Vagina (tissue), 2 donors: ENCODE data around the gene SIK3. TPM values are rescaled to one million over a fixed set of nuclear protein-coding genes. Genes with fewer than 3 reads are reported as not detected.

Experiments
- DNase-seq, 2 donors: peaks; one replicate each; pipeline ENCODE4 v3.0.0-alpha.2; 2017; ENCODE audit errors: extremely low spot score in 2 of 2
- H3K27ac ChIP-seq: fragments of 200-600 bp; sonication (generic); one replicate; pipeline ENCODE4 v1.5.1; 2019
- H3K27me3 ChIP-seq: fragments of 200-600 bp; sonication (generic); one replicate; pipeline ENCODE4 v1.5.1; 2019
- H3K36me3 ChIP-seq, 2 donors: fragments of 200-600 bp; sonication (generic); one replicate each; pipeline ENCODE4 v1.5.1; 2017 to 2019
- H3K4me1 ChIP-seq: fragments of 200-600 bp; sonication (generic); one replicate; pipeline ENCODE4 v1.5.1; 2019
- H3K4me3 ChIP-seq, 2 donors: fragments of 200-600 bp; sonication (generic); 1 replicate in 1 of 2; 2 replicates in 1 of 2; pipeline ENCODE4 v1.5.1; 2016 to 2019
- H3K9me3 ChIP-seq: fragments of 200-600 bp; sonication (generic); one replicate; pipeline ENCODE4 v1.5.1; 2019
- POLR2A ChIP-seq, 2 donors: fragments of 450-650 bp; IDR thresholded peaks; one replicate each; pipeline ENCODE4 v1.6.1; 2017; ENCODE audit warnings: antibody characterized with exemption in 2 of 2, mild to moderate bottlenecking in 2 of 2, moderate library complexity in 2 of 2
- POLR2AphosphoS5 ChIP-seq, 2 donors: sonication (generic); formaldehyde crosslinking; IDR thresholded peaks; one replicate each; pipeline ENCODE4 v1.9.0; 2017; ENCODE audit warnings: antibody characterized with exemption in 2 of 2, mild to moderate bottlenecking in 2 of 2, low read depth in 1 of 2; ENCODE audit not compliant: insufficient read depth in 1 of 2
- intact Hi-C: fragments of 100-400 bp; cut with DNase I; formaldehyde crosslinking; loops from one replicate; pipeline ENCODE4 v1.15.1; 2023
- total RNA-seq: library from RNA; depleted of rRNA; stranded (reverse); fragments of >200 nt; gene quantifications from one replicate; pipeline ENCODE4 v1.2.3, GENCODE V29; 2016
- TF ChIP-seq, protein P1 (sequence below), 3 experiments: fragments of 450-650 bp in 2 of 3; fragments of 200-600 bp in 1 of 3; sonication (generic) in 1 of 3; IDR thresholded peaks; one replicate each; pipeline ENCODE4 v1.5.1; 2017 to 2019; ENCODE audit warnings: antibody characterized with exemption in 3 of 3, mild to moderate bottlenecking in 2 of 3, moderate library complexity in 2 of 3

SIK3 gene
- total RNA-seq, 1 donor from 2014 or later: 39.0 TPM

DNA sequence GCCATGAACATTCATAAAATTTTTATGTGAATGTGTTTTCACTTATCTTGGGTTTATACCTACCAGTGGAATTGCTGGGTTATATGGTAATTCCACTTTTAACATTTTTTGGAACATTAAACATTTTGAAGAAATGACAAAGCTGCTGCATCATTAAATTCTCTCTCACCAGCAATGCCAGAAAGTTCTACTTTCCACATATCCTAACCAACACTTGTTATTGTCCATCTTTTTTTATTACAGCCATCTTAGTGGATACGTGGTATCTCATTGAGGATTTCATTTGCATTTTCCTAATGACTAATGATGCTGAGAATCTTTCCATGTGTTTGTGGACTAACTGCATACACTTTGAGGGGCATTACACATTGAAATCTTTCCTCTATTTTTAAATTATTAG, 122.6 kb downstream of the SIK3 start:
- no peak overlapping the region for H3K27ac ChIP-seq
- no peak overlapping the region for H3K4me3 ChIP-seq
- no peaks in the 10 kb centered on the region for H3K36me3 ChIP-seq
- TF ChIP-seq POLR2AphosphoS5 (IDR thresholded peaks at IDR 0.05; ENCODE audit: insufficient read depth in 1 of 2, low read depth in 1 of 2) (no peak), POLR2A (IDR thresholded peaks at IDR 0.05) (no peak)
- TF ChIP-seq, protein P1, sequence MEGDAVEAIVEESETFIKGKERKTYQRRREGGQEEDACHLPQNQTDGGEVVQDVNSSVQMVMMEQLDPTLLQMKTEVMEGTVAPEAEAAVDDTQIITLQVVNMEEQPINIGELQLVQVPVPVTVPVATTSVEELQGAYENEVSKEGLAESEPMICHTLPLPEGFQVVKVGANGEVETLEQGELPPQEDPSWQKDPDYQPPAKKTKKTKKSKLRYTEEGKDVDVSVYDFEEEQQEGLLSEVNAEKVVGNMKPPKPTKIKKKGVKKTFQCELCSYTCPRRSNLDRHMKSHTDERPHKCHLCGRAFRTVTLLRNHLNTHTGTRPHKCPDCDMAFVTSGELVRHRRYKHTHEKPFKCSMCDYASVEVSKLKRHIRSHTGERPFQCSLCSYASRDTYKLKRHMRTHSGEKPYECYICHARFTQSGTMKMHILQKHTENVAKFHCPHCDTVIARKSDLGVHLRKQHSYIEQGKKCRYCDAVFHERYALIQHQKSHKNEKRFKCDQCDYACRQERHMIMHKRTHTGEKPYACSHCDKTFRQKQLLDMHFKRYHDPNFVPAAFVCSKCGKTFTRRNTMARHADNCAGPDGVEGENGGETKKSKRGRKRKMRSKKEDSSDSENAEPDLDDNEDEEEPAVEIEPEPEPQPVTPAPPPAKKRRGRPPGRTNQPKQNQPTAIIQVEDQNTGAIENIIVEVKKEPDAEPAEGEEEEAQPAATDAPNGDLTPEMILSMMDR (IDR thresholded peaks at IDR 0.05): no peak
- no peaks in the 10 kb centered on the region for H3K9me3 ChIP-seq
- H3K27me3 ChIP-seq: no peaks in the 10 kb centered on the region
- peaks cover under 1% of the 10 kb centered on the region for H3K4me1 ChIP-seq
- intact Hi-C loops: no loop called here
- DNase-seq: no peak

DNA sequence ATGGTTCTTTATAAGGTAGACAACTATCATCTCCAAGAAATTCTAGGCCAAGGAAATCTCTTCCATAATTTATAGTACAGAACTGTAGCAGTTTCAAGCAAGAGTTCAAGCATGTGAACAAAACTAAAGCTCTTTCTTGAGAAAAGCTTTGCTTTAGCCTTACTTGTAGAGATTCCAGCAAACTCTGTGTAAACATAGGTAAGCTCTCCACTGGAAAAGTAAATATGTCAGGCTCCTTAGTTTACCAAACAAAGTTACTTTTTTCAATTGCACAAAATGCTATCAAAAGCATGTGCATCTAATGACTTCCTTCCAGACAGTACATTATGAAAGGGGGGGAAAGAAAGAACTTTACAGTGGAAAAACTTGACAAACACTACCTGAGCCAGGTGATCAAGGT, 125.0 kb downstream of the SIK3 start:
- Histone ChIP-seq H3K9me3 (no peaks in the 10 kb centered on the region), H3K27me3 (no peaks in the 10 kb centered on the region), H3K4me1 (no peaks in the 10 kb centered on the region), H3K27ac (no peak overlapping the region), H3K36me3 (no peaks in the 10 kb centered on the region), H3K4me3 (no peak overlapping the region)
- intact Hi-C loops: no loop called here
- DNase-seq: no peak
- TF ChIP-seq POLR2AphosphoS5 (IDR thresholded peaks at IDR 0.05; ENCODE audit: insufficient read depth in 1 of 2, low read depth in 1 of 2) (no peak), POLR2A (IDR thresholded peaks at IDR 0.05) (no peak)
- TF ChIP-seq, protein P1 (IDR thresholded peaks at IDR 0.05): no peak

- no peaks in the 10 kb centered on the region for H3K9me3 ChIP-seq
- TF ChIP-seq, protein P1 (IDR thresholded peaks at IDR 0.05): no peak
- TF ChIP-seq POLR2A (IDR thresholded peaks at IDR 0.05) (no peak), POLR2AphosphoS5 (IDR thresholded peaks at IDR 0.05; ENCODE audit: insufficient read depth in 1 of 2, low read depth in 1 of 2) (no peak)
- no peaks in the 10 kb centered on the region for H3K27me3 ChIP-seq
- H3K36me3 ChIP-seq: no peaks in the 10 kb centered on the region
- H3K27ac ChIP-seq: no peak overlapping the region
- no peaks in the 10 kb centered on the region for H3K4me1 ChIP-seq
- intact Hi-C loops: no loop called here
- DNase-seq: no peak
- no peak overlapping the region for H3K4me3 ChIP-seq
Measured at GRCh38 chr11:116972691-116973090, 125.5 kb downstream of the SIK3 start.

- no peak overlapping the region for H3K27ac ChIP-seq
- DNase-seq: no peak
- no peak overlapping the region for H3K4me3 ChIP-seq
- no peaks in the 10 kb centered on the region for H3K4me1 ChIP-seq
- no peaks in the 10 kb centered on the region for H3K36me3 ChIP-seq
- intact Hi-C loops: no loop called here
- no peaks in the 10 kb centered on the region for H3K27me3 ChIP-seq
- no peaks in the 10 kb centered on the region for H3K9me3 ChIP-seq
- TF ChIP-seq POLR2A (IDR thresholded peaks at IDR 0.05): no peak
- TF ChIP-seq POLR2AphosphoS5 (IDR thresholded peaks at IDR 0.05; ENCODE audit: insufficient read depth in 1 of 2, low read depth in 1 of 2): no peak
- TF ChIP-seq, protein P1 (IDR thresholded peaks at IDR 0.05): no peak
Measured at GRCh38 chr11:116970485-116971292, 127.5 kb downstream of the SIK3 start.

- no peak for DNase-seq
- Histone ChIP-seq H3K4me3 (no peak overlapping the region), H3K9me3 (no peaks in the 10 kb centered on the region), H3K27me3 (no peaks in the 10 kb centered on the region), H3K27ac (no peak overlapping the region), H3K36me3 (no peaks in the 10 kb centered on the region), H3K4me1 (no peaks in the 10 kb centered on the region)
- intact Hi-C loops: no loop called here
- TF ChIP-seq POLR2A (IDR thresholded peaks at IDR 0.05): no peak
- no peak for TF ChIP-seq POLR2AphosphoS5 (IDR thresholded peaks at IDR 0.05; ENCODE audit: insufficient read depth in 1 of 2, low read depth in 1 of 2)
- TF ChIP-seq, protein P1 (IDR thresholded peaks at IDR 0.05): no peak
Measured at GRCh38 chr11:116969694-116970093, 128.5 kb downstream of the SIK3 start.
